HG02938 (cell line): Measurements from ENCODE around the gene TSPYL6.

Source experiments
- ATAC-seq: cut with Tn5 transposase; IDR thresholded peaks from one replicate; pipeline ENCODE4 v1.9.1; 2021; ENCODE audit warnings: mild to moderate bottlenecking, moderate library complexity; ENCODE audit not compliant: unreplicated experiment

TSPYL6 gene

DNA sequence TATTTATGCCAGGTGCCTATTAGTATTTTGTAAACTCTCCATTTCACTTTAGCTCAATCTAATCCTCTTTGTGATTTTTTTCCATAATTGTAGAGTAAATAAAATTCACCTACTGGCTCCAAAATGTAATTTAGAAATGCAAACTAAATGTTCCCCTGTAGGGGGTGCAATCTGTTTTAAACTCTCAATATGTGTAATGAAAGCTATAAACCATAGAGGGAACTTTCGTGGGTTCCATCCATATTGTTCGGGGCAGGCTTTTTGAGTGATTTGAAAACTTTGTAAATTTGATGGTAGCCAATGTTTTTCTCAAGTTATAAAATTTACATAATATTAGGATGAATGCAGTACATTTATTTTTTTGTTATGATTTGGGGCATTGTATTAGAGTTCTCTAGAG, 49.4 kb downstream of the TSPYL6 start:
- ATAC-seq = peak; percentile 67

DNA sequence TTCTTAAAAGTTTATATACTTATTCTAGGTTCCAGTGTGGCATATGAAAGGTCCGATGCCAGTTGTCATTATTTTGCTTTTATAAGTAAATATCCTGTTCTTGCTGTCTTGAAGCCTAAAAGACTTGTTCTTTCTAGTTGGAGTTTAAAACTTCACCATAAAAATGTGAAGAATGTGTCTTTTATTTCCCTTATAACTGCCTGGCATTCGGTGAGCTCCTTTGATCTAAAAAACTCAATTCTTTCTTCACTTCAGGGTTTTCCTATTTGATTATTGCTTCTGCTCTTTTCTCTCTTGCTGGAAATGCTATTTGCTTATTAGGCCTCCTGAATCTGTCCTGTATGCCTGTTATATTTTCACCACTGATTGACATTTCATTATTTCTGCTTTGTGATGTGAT, 51.6 kb downstream of the TSPYL6 start:
- ATAC-seq = no peak
